GM23338 (cell line): ENCODE measurements around the gene DISP3. TPM values are rescaled to one million over a fixed set of nuclear protein-coding genes. Genes with fewer than 3 reads are reported as not detected.
A peak's percentile ranks its signal among the peaks of the same experiment; 100 is the strongest.
"Not testable (repeated sequence)": the region's sequence is repeated elsewhere in the genome, so short reads cannot be mapped to it uniquely, and the experiment has no call there.

ENCODE experiments used
- ATAC-seq: fragments of 200-7000 bp; cut with Tn5 transposase; 3 replicates; pipeline ENCODE4 v1.9.1; 2020
- DNase-seq: peaks from one replicate; pipeline ENCODE4 v3.0.0-alpha.2; 2015; ENCODE audit warnings: low spot score
- H2AFZ ChIP-seq: fragments of 200-600 bp; sonication (generic); 2 replicates; pipeline ENCODE4 v1.8.0; 2016; ENCODE audit warnings: antibody characterized with exemption, mild to moderate bottlenecking, moderate library complexity
- H3F3A ChIP-seq: fragments of 200-600 bp; sonication (generic); replicated peaks from 2 replicates; pipeline ENCODE4 v1.8.0; 2017; ENCODE audit warnings: antibody characterized with exemption, mixed run types, low read depth
- H3K27ac ChIP-seq: fragments of 200-600 bp; sonication (generic); 2 replicates; pipeline ENCODE4 v1.6.1; 2016; ENCODE audit warnings: low read depth
- H3K27me3 ChIP-seq: fragments of 200-600 bp; sonication (generic); 2 replicates; pipeline ENCODE4 v1.8.0; 2016; ENCODE audit warnings: mild to moderate bottlenecking, mixed run types, moderate library complexity; ENCODE audit not compliant: insufficient read depth
- H3K36me3 ChIP-seq: fragments of 200-600 bp; sonication (generic); 2 replicates; pipeline ENCODE4 v1.8.0; 2016; ENCODE audit warnings: mild to moderate bottlenecking; ENCODE audit not compliant: insufficient read depth
- H3K4me1 ChIP-seq: fragments of 200-600 bp; sonication (generic); 2 replicates; pipeline ENCODE4 v1.8.0; 2016; ENCODE audit warnings: mild to moderate bottlenecking, moderate library complexity; ENCODE audit not compliant: insufficient read depth
- H3K4me2 ChIP-seq: fragments of 200-600 bp; sonication (generic); 2 replicates; pipeline ENCODE4 v1.7.1; 2017; ENCODE audit warnings: mixed run types
- H3K4me3 ChIP-seq: fragments of 200-600 bp; sonication (generic); 2 replicates; pipeline ENCODE4 v1.6.1; 2016; ENCODE audit warnings: mixed run types
- H3K79me2 ChIP-seq: fragments of 200-600 bp; sonication (generic); replicated peaks from 2 replicates; pipeline ENCODE4 v1.8.0; 2017; ENCODE audit warnings: mild to moderate bottlenecking; ENCODE audit not compliant: insufficient read depth
- H3K9me2 ChIP-seq: fragments of 200-600 bp; sonication (generic); 2 replicates; pipeline ENCODE4 v1.8.0; 2017; ENCODE audit not compliant: insufficient read depth
- H4K20me1 ChIP-seq: fragments of 200-600 bp; sonication (generic); replicated peaks from 2 replicates; pipeline ENCODE4 v1.8.0; 2017; ENCODE audit warnings: mild to moderate bottlenecking; ENCODE audit not compliant: insufficient read depth
- H3K27ac Mint-ChIP-seq: 2 replicates; pipeline ENCODE4 v1.8.0; 2020; ENCODE audit warnings: inconsistent platforms, mild to moderate bottlenecking, moderate library complexity, mixed read lengths
- H3K27me3 Mint-ChIP-seq: 3 replicates; pipeline ENCODE4 v1.8.0; 2022; ENCODE audit warnings: low read depth, mild to moderate bottlenecking, moderate library complexity, mixed read lengths, inconsistent platforms; ENCODE audit not compliant: insufficient read depth, poor library complexity
- H3K36me3 Mint-ChIP-seq: 3 replicates; pipeline ENCODE4 v1.8.0; 2021; ENCODE audit warnings: low read depth, mild to moderate bottlenecking, inconsistent platforms, moderate library complexity, mixed read lengths
- H3K4me1 Mint-ChIP-seq: 3 replicates; pipeline ENCODE4 v1.8.0; 2020; ENCODE audit warnings: mild to moderate bottlenecking, inconsistent platforms, mixed read lengths
- H3K4me3 Mint-ChIP-seq: 3 replicates; pipeline ENCODE4 v1.8.0; 2021; ENCODE audit warnings: moderate library complexity, mild to moderate bottlenecking, inconsistent platforms, mixed read lengths
- H3K9me3 Mint-ChIP-seq: 3 replicates; pipeline ENCODE4 v1.8.0; 2020; ENCODE audit warnings: moderate library complexity, mild to moderate bottlenecking, inconsistent platforms, mixed read lengths
- CREB1 ChIP-seq: fragments of 250-450 bp; sonication (Bioruptor Pico); IDR thresholded peaks from 2 replicates; pipeline ENCODE4 v1.5.0; 2020; ENCODE audit warnings: low read depth, mild to moderate bottlenecking, moderate library complexity
- CTCF ChIP-seq, 2 experiments: fragments of 200-600 bp in 1 of 2; sonication (generic) in 1 of 2; conservative IDR thresholded peaks; 2 replicates each; pipeline versions ENCODE4 v1.5.1 to v1.6.1; 2016 to 2017; ENCODE audit warnings: antibody characterized with exemption in 2 of 2, low read depth in 2 of 2, mild to moderate bottlenecking in 2 of 2, moderate library complexity in 1 of 2
- NANOG ChIP-seq: IDR thresholded peaks from 2 replicates; pipeline ENCODE4 v1.6.1; 2016; ENCODE audit warnings: antibody characterized with exemption, borderline replicate concordance
- POLR2AphosphoS5 ChIP-seq: IDR thresholded peaks from 2 replicates; pipeline ENCODE4 v1.6.1; 2016; ENCODE audit warnings: antibody characterized with exemption, low read depth
- REST ChIP-seq: IDR thresholded peaks from one replicate; pipeline ENCODE4 v1.6.1; 2018; ENCODE audit warnings: antibody characterized with exemption; ENCODE audit not compliant: unreplicated experiment
- STAT1 ChIP-seq: IDR thresholded peaks from one replicate; pipeline ENCODE4 v1.6.1; 2016; ENCODE audit warnings: antibody characterized with exemption; ENCODE audit not compliant: unreplicated experiment
- ZNF114 ChIP-seq: fragments of 250-450 bp; sonication (Bioruptor Pico); IDR thresholded peaks from 2 replicates; pipeline ENCODE4 v1.5.0; 2020; ENCODE audit warnings: mild to moderate bottlenecking, moderate library complexity
- ZNF331 ChIP-seq: fragments of 250-450 bp; sonication (Bioruptor Pico); IDR thresholded peaks from 2 replicates; pipeline ENCODE4 v1.5.0; 2020; ENCODE audit warnings: low read depth, mild to moderate bottlenecking, moderate library complexity
- polyA plus RNA-seq: library from polyadenylated mRNA; unstranded; fragments of >200 nt; fragmentation: Nextera tagmentation; extraction: Ambion mirVana; gene quantifications from 2 replicates; pipeline ENCODE4 v1.2.1, GENCODE V29; 2016
- total RNA-seq: library from RNA; depleted of rRNA; stranded (reverse); fragments of >200 nt; shearing (Covaris generic); gene quantifications from 2 replicates; pipeline ENCODE4 v1.2.3, GENCODE V29; 2014
- TF ChIP-seq, protein P1 (sequence below): fragments of 250-450 bp; sonication (Bioruptor Pico); IDR thresholded peaks from 2 replicates; pipeline ENCODE4 v1.5.0; 2020; ENCODE audit warnings: mild to moderate bottlenecking, moderate library complexity

The DISP3 gene
- total and polyA plus RNA-seq, 2 experiments from 2014 or later = 3.2 to 11.1 TPM

GRCh38 chr1:11579506-11579905 lies 100.6 kb downstream of the DISP3 start (continued):
- TF ChIP-seq, protein P1, sequence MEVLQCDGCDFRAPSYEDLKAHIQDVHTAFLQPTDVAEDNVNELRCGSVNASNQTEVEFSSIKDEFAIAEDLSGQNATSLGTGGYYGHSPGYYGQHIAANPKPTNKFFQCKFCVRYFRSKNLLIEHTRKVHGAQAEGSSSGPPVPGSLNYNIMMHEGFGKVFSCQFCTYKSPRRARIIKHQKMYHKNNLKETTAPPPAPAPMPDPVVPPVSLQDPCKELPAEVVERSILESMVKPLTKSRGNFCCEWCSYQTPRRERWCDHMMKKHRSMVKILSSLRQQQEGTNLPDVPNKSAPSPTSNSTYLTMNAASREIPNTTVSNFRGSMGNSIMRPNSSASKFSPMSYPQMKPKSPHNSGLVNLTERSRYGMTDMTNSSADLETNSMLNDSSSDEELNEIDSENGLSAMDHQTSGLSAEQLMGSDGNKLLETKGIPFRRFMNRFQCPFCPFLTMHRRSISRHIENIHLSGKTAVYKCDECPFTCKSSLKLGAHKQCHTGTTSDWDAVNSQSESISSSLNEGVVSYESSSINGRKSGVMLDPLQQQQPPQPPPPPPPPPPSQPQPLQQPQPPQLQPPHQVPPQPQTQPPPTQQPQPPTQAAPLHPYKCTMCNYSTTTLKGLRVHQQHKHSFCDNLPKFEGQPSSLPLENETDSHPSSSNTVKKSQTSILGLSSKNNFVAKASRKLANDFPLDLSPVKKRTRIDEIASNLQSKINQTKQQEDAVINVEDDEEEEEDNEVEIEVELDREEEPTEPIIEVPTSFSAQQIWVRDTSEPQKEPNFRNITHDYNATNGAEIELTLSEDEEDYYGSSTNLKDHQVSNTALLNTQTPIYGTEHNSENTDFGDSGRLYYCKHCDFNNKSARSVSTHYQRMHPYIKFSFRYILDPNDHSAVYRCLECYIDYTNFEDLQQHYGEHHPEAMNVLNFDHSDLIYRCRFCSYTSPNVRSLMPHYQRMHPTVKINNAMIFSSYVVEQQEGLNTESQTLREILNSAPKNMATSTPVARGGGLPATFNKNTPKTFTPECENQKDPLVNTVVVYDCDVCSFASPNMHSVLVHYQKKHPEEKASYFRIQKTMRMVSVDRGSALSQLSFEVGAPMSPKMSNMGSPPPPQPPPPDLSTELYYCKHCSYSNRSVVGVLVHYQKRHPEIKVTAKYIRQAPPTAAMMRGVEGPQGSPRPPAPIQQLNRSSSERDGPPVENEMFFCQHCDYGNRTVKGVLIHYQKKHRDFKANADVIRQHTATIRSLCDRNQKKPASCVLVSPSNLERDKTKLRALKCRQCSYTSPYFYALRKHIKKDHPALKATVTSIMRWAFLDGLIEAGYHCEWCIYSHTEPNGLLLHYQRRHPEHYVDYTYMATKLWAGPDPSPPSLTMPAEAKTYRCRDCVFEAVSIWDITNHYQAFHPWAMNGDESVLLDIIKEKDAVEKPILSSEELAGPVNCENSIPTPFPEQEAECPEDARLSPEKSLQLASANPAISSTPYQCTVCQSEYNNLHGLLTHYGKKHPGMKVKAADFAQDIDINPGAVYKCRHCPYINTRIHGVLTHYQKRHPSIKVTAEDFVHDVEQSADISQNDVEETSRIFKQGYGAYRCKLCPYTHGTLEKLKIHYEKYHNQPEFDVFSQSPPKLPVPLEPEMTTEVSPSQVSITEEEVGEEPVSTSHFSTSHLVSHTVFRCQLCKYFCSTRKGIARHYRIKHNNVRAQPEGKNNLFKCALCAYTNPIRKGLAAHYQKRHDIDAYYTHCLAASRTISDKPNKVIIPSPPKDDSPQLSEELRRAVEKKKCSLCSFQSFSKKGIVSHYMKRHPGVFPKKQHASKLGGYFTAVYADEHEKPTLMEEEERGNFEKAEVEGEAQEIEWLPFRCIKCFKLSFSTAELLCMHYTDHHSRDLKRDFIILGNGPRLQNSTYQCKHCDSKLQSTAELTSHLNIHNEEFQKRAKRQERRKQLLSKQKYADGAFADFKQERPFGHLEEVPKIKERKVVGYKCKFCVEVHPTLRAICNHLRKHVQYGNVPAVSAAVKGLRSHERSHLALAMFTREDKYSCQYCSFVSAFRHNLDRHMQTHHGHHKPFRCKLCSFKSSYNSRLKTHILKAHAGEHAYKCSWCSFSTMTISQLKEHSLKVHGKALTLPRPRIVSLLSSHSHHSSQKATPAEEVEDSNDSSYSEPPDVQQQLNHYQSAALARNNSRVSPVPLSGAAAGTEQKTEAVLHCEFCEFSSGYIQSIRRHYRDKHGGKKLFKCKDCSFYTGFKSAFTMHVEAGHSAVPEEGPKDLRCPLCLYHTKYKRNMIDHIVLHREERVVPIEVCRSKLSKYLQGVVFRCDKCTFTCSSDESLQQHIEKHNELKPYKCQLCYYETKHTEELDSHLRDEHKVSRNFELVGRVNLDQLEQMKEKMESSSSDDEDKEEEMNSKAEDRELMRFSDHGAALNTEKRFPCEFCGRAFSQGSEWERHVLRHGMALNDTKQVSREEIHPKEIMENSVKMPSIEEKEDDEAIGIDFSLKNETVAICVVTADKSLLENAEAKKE (CRISPR knock-in tag) = no peak
- TF ChIP-seq STAT1 (no peak), ZNF114 (CRISPR knock-in tag) (no peak)

- not testable (repeated sequence) for H3K4me1 Mint-ChIP-seq, H3K9me3 Mint-ChIP-seq, H2AFZ ChIP-seq, H3K36me3 ChIP-seq, H3K27ac ChIP-seq, H3K4me3 ChIP-seq, H3K27me3 ChIP-seq, H3K79me2 ChIP-seq, H3K27me3 Mint-ChIP-seq, ATAC-seq, H3K4me3 Mint-ChIP-seq, H3K27ac Mint-ChIP-seq, H3F3A ChIP-seq, H3K36me3 Mint-ChIP-seq, H3K9me2 ChIP-seq, H3K4me2 ChIP-seq, H4K20me1 ChIP-seq, H3K4me1 ChIP-seq, DNase-seq
Measured at GRCh38 chr1:11580049-11580448, 101.1 kb downstream of the DISP3 start.

- no peaks in the 10 kb centered on the region for H3K27me3 ChIP-seq
- ATAC-seq = peak; percentile 33; the same call in 2 of the 3 replicates
- H3K9me2 ChIP-seq = no peaks in the 10 kb centered on the region
- H3K36me3 Mint-ChIP-seq = no peaks in the 10 kb centered on the region
- no peak overlapping the region for H3K27ac ChIP-seq
- no peak overlapping the region for H2AFZ ChIP-seq
- no peaks in the 10 kb centered on the region for H3K36me3 ChIP-seq
- H3F3A ChIP-seq = no peaks in the 10 kb centered on the region
- H3K4me1 Mint-ChIP-seq = no peaks in the 10 kb centered on the region
- peaks cover 2% of the 10 kb centered on the region for H3K27me3 Mint-ChIP-seq
- no peak overlapping the region for H3K4me3 ChIP-seq
- DNase-seq = peak; percentile 37
- H3K9me3 Mint-ChIP-seq = no peaks in the 10 kb centered on the region
- H3K27ac Mint-ChIP-seq = no peak overlapping the region
- H3K4me2 ChIP-seq = no peak overlapping the region
- H3K79me2 ChIP-seq = no peaks in the 10 kb centered on the region
- H3K4me1 ChIP-seq = no peaks in the 10 kb centered on the region
- H4K20me1 ChIP-seq = no peaks in the 10 kb centered on the region
- no peak overlapping the region for H3K4me3 Mint-ChIP-seq
- TF ChIP-seq POLR2AphosphoS5 (no peak), CTCF (conservative IDR thresholded peaks at IDR 0.05; ENCODE audit: low read depth in 2 of 2) (no peak), NANOG (no peak), REST (no peak), STAT1 (no peak), ZNF331 (CRISPR knock-in tag) (no peak), ZNF114 (CRISPR knock-in tag) (no peak), CREB1 (CRISPR knock-in tag) (no peak)
Measured at GRCh38 chr1:11581445-11581991, 102.6 kb downstream of the DISP3 start.
